ENCODE results near the gene SLC25A11.
"Not testable (repeated sequence)": the region's sequence is repeated elsewhere in the genome, so short reads cannot be mapped to it uniquely, and the experiment has no call there.

SLC25A11 gene

DNA sequence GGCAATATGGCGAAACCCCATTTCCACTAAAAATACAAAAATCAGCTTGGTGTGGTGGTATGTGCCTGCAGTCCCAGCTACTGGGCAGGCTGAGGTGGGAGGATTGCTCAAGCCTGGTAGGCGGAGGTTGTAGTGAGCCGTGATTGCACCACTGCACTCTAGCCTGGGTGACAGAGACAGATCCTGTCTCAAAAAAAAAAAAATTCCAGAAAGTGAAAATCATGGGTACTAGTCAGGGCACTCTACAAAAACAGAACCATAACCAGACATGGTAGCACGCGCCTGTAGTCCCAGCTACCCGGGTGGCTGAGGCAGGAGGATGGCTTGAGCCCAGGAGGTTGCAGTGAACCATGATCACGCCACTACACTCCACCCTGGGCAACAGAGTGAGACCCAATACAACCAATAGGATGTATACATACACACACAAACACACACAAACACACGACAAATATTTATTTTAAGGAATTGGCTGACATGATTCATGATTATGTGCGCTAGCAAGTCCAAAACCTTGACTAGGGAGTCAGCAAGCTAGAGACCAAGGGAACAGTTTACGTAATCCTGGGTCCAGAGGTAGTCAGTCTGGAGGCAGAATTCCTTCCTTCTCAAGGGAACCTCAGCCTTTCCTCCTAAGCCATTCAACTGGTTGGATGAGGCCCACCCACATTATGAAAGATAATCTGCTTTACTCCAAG lies 19.3 kb downstream of the SLC25A11 start:
- DNase-seq (ENCODE audit: low read depth in 2 of 2), result no peak

DNA sequence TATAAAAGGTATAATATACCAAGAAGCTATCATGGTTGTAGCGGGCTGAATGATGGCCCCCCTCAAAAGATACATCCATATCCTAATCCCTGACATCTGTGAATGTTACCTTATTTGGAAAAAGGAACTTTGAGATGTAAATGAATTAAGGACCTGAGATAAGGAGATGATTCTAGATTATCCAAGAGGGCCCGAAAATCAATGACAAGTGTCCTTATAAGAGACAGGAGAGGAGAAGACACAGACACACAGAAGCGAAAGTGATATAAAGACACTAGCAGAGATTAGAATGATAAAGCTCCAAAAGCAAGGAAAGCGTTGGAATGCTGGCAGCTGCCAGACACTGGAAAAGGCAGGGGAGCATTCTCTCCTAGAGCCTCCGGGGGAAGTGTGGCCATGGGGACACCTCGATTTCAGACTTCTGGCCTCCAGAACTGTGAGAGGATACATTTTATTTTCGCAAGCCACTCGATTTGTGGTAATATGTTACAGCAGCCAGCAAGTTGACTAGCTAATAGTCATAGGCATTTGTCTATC lies 20.3 kb downstream of the SLC25A11 start:
- DNase-seq (ENCODE audit: low read depth in 2 of 2), result no peak

DNA sequence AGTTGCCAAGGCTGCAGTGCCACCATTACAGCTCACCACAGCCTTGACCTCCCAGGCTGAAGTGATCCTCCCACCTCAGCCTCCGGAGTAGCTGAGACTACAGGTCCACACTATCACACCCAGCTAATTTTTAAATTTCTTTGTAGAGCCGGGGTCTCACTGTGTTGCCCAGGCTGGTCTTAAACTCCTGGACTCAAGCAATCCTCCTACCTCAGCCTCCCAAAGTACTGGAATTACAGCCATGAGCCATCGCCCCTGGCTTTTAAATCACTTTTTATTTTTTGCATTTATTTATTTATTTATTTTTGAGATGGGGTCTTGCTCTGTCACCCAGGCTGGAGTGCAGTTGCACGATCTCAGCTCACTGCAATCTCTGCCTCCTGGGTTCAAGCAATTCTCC lies 25.3 kb downstream of the SLC25A11 start:
- not testable (repeated sequence) for DNase-seq (ENCODE audit: low read depth in 2 of 2)

DNA sequence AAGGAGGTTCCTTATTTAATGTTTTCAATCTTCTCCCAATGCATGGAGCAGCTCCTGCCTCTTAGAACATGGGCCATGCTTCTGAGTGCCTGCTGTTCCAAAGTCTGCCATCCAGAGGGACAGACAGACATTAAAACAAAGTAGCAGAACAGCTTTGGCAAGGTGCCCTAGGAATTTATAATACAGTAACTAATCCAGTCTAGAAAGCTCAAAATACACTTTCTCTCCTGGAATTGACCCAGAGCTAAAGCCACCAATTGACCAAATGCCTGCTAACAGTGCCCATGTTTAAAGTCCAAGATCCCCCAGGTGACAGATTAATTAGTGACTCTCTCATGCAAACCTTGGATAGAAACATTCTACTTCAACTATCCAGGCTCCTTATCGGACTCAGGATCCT lies 25.9 kb downstream of the SLC25A11 start:
- no peak for DNase-seq (ENCODE audit: low read depth in 2 of 2)

DNA sequence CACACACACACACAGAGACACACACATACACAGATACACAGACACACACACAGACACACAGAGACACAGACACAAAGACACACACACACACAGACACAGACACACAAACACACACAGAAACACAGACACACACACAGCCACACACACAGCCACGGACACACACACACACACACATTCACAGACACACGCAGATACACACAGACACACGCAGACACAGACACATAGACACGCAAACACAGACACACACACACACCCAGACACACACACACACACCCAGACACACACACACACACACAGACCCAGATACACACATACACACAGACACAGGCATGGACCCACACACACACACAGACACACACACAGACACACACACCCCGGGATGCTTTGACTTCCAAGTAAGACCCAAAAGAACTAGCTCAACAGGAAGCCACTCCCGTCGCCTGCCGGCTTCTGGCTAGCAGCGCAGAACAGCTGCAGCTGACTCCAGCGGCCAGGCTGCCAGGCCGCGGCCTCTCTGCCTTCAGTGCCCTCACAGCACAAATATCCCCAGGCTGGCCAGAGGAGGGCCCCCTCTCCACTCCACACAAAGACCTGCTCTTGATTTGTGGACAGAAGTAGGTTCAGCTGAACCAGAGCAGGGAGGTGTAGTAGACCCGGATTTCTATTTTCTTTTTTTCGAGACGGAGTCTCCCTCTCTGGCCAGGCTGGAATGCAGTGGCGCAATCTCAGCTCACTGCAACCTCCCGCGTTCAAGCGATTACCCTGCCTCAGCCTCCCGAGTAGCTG lies 30.9 kb downstream of the SLC25A11 start:
- peak; percentile 66 to 68 for DNase-seq (ENCODE audit: low read depth in 2 of 2)

DNA sequence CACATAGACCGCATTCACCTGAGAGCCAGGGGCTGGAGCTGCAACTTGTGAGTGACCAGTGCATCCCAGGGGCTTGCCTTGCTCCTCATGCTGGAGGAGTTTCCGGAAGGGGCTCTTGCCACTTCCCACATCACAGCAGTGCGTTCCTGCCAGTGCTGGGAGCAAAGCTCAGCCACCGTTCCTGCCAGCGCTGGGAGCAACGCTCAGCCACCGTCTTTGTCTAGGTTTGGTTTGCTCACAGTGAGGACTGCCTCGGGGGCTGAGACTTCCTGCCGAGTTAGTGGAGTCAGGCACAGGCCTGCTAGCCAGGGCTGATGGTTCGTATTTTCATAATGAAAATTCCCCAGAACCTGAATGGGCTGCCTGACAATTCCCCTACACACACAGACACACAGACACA lies 31.5 kb downstream of the SLC25A11 start:
- no peak for DNase-seq (ENCODE audit: low read depth in 2 of 2)

DNA sequence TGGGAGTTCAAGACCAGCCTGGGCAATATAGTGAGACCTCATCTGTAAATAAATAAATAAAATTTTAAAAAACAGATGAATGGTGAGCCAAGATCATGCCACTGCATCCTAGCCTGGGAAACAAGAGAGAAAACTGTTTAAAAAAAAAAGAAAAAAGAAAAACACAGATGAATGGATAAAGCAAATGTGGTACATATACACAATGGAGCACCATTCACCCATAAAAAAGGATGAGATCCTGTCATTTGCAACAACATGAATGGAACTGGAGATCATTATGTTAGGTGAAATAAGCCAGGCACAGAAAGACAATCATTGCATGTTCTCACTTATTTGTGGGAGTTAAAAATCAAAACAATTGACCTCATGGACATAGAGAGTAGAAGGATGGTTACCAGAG lies 33.2 kb downstream of the SLC25A11 start:
- DNase-seq (ENCODE audit: low read depth in 2 of 2), result not testable (repeated sequence)

DNA sequence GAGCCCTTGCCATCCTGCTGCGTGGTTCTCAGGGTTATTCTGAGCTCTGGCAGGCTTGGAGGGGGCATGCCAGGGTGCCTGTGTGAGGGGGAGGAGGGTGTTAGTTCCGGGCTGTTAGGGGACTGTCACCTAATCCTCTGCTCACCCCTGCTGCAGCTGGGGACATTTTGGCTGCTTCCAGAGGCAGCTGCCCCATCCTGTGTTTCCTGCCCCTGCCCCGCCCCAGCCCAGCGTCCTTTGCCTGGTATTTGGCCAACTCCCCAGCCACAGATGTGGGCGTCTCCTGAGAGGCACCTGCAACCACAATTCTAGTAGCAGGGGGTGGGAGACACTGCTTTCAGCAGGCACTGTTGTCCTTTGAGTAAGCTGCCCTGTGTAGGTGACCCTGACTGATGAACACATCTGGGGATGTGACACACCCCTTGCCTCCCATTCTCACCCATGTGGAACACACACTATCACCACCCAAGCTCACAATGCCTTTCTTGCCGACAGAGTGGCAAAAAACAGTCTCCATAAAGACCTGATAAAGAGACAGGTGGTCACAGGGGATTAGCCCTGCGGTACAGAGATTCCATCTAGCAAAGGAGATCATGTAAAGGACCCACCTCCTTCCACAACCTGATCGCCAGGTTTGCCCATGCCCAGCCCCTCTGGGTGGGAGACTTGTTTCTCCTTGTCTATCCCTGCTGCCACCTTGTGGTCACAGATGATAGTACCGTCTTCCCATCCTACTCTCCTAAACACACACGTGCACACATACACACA lies 36.6 kb downstream of the SLC25A11 start, which contains the start of gene CHRNE:
TSS of gene CHRNE (minus strand) at position 48 of the 768 bp plus-strand sequence. CDS start at position 13, 35 bp downstream.
- peak; percentile 29 to 32 for DNase-seq (ENCODE audit: low read depth in 2 of 2)

DNA sequence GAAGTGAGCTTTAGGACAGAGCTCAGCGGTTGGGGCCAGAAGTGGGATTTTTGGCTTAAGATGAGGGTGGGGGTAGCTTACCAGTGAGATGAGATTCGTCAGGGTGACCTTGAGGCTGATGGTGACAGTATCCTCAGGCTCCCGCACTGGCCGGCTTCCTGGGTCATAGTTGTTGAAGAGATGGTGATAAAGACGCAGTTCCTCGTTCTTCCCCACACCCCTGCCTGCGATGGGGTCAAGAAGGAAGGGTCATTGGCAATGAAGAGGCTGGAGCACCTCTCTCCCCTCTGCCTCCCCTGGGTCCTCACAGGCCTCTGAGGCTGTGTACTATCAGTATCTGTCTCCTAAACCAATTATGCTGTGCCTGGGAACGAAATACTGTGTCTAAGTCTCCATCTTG lies 37.3 kb downstream of the SLC25A11 start:
- DNase-seq (ENCODE audit: low read depth in 2 of 2), result no peak

DNA sequence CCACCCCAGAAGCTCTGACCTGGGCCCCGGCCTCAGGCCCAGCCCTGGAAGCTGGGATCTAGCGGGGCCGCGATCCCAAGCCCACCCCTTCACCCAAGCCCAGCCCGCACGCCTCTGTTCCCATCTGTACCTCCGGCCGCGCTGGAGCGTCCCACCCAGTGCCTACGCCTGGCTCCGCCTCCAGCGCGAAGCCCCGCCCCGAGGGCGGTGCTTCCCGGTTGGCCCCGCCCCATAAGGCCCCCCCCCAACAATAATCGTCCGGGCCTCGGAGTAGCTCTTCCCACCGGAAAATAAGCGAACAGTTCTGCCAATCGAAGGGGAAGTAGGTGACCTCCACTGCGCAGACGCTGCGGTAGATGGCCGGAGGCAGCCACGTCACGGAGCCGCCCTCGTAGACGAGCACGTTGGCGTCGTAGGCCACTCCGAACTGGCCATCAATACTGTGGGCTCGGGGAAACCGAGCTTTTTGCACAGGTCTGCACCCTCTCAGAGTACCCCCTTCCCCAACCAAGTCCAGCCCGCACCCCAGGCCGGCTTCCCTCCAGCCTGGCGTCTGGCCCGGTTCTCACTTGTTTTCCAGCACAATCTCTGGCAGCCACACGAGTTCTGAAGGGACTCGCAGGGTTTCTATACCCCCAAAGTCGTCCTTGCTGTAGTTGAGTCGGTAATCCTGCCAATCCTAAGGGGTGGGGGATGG lies 38.0 kb downstream of the SLC25A11 start:
- no peak for DNase-seq (ENCODE audit: low read depth in 2 of 2)

DNA sequence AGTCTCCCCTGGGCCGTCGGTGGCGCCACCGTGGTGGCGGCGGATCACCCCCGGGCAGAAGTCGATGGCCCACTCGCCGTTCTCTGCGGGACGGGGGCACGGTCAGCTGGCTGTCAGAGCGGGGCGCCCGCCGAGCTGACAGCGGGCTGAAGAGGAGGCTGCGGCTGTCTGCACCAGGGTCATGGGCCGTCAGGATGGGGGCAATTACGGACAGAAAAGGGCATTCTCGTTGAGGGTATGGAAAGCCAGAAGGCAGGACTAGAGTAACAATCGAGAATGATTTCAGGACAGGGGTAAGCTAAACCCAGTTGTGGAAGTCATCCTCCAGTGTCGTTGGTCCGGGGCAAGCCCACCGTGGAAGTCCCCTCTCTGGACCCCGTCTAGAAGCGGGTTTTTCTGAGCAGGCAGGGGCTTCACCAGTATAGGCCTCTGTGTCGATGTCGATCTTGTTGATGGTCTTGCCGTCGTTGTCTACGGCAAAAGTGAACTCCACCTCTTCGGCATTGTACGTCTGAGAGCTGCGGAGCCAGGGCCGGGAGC lies 38.7 kb downstream of the SLC25A11 start:
- no peak for DNase-seq (ENCODE audit: low read depth in 2 of 2)

DNA sequence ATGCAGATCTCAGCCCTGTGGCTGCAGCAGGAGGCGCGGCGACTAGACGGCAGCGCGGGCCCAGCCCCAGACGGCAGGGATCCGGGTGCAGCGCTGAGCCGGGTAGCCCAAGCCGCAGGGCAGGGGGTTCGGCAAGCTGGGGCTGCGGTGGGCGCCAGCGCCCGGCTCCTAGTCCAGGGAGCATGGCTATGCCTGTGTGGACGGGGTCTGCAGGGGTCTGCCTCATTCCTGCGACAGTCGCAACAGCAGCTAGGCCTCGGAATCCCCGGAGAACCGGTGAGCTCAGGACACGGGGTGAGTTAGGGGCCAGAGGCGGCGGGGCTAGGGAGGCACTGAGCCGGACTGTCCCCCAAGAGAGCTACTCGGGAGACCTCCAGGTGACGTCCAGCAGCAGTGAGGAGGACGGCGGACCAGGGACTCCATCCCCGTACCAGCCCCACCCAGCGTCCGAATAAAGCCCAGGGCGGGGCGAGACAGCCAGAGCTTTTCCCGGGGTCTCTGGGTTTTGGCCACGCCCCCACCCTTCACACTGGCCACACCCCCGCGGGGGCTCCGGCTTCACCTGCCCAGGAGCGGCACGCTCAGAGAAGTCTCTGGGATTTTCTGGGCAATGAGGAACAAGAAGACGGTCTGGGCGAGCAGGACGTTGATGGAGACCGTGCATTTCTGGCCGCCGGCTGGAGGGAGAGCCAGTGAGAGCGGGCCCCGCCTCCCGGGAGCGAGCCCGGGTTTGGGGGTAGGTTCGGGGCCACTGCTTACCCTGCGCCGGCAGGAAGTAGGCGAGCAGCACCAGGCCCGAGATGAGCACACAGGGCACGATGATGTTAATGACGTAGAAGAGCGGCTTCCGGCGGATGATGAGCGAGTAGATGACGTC lies 39.4 kb downstream of the SLC25A11 start:
- DNase-seq (ENCODE audit: low read depth in 2 of 2), result no peak

DNA sequence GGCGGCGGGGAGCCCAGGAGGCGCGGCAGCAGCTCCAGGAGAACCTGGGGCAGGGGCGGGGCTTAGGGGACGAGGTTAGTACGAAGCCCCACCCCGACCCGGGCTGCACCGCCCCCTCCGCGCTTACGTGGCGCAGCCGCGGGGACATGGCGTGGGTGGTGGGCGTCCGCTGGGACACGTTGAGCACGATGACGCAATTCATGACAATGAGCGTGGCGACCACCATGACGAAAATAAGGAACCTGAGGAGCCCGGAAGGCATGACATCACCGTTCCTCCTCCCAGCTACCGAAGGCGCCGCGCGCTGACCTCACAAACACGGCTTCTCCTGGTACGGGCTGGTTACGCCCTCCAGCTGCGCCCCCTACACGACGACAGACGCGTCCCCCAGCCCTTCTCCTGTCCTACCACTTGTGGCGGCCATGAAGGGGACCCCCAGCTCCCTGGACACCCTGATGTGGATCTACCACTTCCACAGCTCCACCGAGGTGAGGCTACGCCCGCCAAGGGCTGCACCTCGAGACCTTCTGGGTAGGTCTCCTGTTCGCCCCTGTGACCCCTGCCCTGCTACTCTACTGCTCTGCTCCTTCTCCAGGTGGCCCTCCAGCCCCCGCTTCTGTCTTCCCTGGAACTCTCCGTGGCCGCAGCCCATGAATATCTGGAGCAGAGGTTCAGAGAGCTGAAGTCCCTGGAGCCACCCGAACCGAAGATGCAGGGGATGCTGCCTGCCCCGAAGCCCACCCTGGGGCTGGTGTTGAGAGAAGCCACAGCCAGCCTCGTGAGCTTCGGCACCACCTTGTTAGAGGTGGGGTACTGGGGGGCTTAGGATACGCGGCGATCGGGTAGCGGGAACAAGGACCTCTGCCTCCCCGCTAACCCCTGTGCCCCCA lies 40.3 kb downstream of the SLC25A11 start, which contains the start of gene C17orf107:
TSS of gene C17orf107 (plus strand) at position 196 of the 890 bp plus-strand sequence. CDS start at position 423, 227 bp downstream.
- peak; percentile 58 to 59 for DNase-seq (ENCODE audit: low read depth in 2 of 2)

DNA sequence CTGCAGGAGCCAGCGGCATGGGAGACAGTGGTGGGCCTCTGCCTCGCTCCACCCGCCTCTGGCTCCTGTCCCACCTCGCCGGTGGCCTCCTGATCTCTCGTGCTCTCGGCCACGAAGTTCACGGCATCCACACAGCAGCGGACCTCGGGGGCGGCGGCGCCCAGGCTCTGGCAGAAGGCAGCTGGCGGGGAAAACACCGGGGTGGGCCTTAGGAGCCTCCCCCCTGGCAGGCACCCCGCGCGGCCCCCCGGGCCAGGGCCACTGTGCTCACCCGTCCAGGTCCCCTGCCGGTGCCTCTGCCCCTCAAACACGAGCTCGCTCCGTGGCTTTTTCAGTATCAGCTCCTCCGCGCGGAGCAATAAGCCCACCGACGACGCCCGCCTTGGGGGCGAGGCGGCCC lies 40.9 kb downstream of the SLC25A11 start:
- DNase-seq (ENCODE audit: low read depth in 2 of 2), result no peak

DNA sequence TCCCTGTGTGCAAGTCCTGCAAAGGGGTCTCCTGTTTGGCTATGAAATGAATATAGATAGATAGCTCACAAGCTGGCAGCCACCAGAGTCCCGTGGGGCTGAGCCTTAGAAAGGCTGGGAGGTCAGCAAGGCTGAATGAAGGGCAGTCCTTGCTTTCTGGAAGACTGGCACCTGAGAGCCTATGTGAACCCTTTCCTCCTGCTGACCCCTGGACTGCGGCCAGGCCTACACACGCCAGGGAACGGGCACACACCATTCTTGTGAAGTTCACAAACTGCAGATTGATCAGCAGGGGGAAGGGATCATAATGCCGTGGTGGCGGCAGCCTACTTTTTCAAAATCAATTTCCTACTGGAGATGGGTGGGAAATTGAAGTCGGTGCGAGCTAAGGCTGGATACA lies 41.5 kb downstream of the SLC25A11 start:
- no peak for DNase-seq (ENCODE audit: low read depth in 2 of 2)

DNA sequence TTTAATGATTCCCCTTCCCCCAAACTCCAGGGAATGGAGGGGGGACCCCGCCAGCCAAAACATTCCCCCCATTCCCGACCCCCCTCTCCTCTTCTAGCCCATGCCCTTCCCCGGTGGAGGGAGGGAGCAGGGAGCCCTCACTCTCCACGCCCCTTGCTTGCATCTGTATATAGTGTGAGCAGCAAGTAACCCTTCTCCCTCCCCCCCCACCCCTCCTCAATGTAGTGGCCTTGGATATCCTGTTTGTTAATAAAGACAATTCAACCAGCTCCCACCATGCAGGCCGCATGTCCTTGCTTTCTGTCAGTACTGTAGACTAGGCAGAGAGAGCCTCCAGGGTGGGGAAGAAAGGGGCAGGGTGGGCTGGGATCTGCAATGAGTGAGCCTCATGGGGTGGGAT lies 42.1 kb downstream of the SLC25A11 start:
- no peak for DNase-seq (ENCODE audit: low read depth in 2 of 2)

DNA sequence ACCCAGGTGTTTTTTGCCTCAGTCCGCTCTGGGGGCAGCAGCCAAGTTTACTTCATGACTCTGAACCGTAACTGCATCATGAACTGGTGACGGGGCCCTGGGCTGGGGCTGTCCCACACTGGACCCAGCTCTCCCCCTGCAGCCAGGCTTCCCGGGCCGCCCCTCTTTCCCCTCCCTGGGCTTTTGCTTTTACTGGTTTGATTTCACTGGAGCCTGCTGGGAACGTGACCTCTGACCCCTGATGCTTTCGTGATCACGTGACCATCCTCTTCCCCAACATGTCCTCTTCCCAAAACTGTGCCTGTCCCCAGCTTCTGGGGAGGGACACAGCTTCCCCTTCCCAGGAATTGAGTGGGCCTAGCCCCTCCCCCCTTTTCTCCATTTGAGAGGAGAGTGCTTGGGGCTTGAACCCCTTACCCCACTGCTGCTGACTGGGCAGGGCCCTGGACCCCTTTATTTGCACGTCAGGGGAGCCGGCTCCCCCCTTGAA lies 42.6 kb downstream of the SLC25A11 start:
- DNase-seq (ENCODE audit: low read depth in 2 of 2), result no peak

DNA sequence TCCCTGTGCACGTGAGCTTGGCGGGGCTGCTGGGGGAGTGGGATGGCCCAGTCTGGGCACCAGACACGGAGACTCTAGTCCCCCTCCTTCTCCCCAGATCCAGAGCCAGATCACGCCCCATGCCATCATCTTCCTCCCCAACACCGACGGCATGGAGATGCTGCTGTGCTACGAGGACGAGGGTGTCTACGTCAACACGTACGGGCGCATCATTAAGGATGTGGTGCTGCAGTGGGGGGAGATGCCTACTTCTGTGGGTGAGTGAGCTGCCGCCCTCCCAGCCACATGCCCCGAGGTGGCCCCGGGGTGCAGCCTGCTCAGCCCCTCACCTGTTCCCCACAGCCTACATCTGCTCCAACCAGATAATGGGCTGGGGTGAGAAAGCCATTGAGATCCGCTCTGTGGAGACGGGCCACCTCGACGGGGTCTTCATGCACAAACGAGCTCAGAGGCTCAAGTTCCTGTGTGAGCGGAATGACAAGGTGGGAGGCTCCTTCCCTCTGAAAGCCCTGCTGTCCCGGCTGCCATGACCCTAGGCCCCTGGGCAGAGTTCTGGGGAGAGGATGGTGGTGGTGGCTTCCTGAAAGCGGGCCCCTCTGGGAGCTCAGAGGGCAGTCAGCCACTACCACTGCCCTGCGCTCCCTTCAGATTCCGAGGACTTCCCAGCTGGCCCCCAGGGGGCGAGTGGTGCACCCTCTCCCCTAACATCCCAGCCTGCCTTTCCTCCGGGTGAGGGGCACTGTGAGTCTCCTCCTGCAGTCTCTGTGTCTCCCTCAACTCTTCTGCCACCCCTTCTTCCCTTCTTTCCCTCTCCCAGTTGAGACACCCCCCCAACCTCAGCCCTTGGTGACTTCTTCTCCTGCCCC lies 43.3 kb downstream of the SLC25A11 start:
- no peak for DNase-seq (ENCODE audit: low read depth in 2 of 2)

Measured in fibroblast of skin of left quadriceps (primary cell).